PC-9 (cell line): ENCODE measurements around the gene PALD1. TPM values are rescaled to one million over a fixed set of nuclear protein-coding genes. Genes with fewer than 3 reads are reported as not detected.

ENCODE experiments used
- BruUV-seq: library from RNA; stranded (reverse); fragments of 400-500 nt; replicated peaks from 2 replicates; lab custom pipeline; 2021; lab: Mats Ljungman, UMichigan
- CTCF ChIA-PET: fragments of 300-600 bp; sonication (Branson Sonifier 250); formaldehyde crosslinking; loops from one replicate; lab custom pipeline; 2022; ENCODE audit warnings: antibody characterized with exemption; lab: Charles Lee
- POLR2A ChIA-PET: fragments of 300-600 bp; sonication (Branson Sonifier 250); formaldehyde crosslinking; loops from one replicate; lab custom pipeline; 2022; ENCODE audit warnings: antibody characterized with exemption; ENCODE audit not compliant: unreplicated experiment; lab: Charles Lee
- DNase-seq, 2 experiments: peaks; one replicate each; pipeline versions ENCODE4 v3.0.0 to v3.0.0-alpha.2; 2015 to 2022; ENCODE audit warnings: mixed read lengths in 1 of 2
- H2AFZ ChIP-seq: fragments of 200-600 bp; sonication (generic); 2 replicates; pipeline ENCODE4 v1.8.1; 2017; ENCODE audit warnings: antibody characterized with exemption
- H3F3A ChIP-seq: fragments of 200-600 bp; sonication (generic); 2 replicates; pipeline ENCODE4 v1.8.1; 2017; ENCODE audit warnings: antibody characterized with exemption, mild to moderate bottlenecking, low read depth; ENCODE audit not compliant: insufficient read depth
- H3K27ac ChIP-seq: fragments of 200-600 bp; sonication (generic); 2 replicates; pipeline ENCODE4 v1.6.1; 2016; ENCODE audit warnings: mixed run types
- H3K27me3 ChIP-seq: fragments of 200-600 bp; sonication (generic); 2 replicates; pipeline ENCODE4 v1.6.1; 2016; ENCODE audit warnings: low read depth, mixed run types; ENCODE audit not compliant: insufficient read depth
- H3K36me3 ChIP-seq: fragments of 200-600 bp; sonication (generic); 2 replicates; pipeline ENCODE4 v1.6.1; 2016; ENCODE audit warnings: low read depth, mixed run types
- H3K4me1 ChIP-seq: fragments of 200-600 bp; sonication (generic); replicated peaks from 2 replicates; pipeline ENCODE4 v1.6.1; 2016; ENCODE audit warnings: mixed run types; ENCODE audit not compliant: insufficient read depth
- H3K4me2 ChIP-seq: fragments of 200-600 bp; sonication (generic); 2 replicates; pipeline ENCODE4 v1.6.1; 2017; ENCODE audit warnings: mixed run types
- H3K4me3 ChIP-seq: fragments of 200-600 bp; sonication (generic); 2 replicates; pipeline ENCODE4 v1.6.1; 2016; ENCODE audit warnings: mixed run types
- H3K79me2 ChIP-seq: fragments of 200-600 bp; sonication (generic); 2 replicates; pipeline ENCODE4 v1.6.1; 2017; ENCODE audit warnings: low read depth, mixed run types
- H3K9me2 ChIP-seq: fragments of 200-600 bp; sonication (generic); 2 replicates; pipeline ENCODE4 v1.8.1; 2017; ENCODE audit warnings: mild to moderate bottlenecking; ENCODE audit not compliant: insufficient read depth
- H3K9me3 ChIP-seq: fragments of 200-600 bp; sonication (generic); 2 replicates; pipeline ENCODE4 v1.8.1; 2016; ENCODE audit warnings: low read depth; ENCODE audit not compliant: insufficient read depth
- H4K20me1 ChIP-seq: fragments of 200-600 bp; sonication (generic); 2 replicates; pipeline ENCODE4 v1.8.1; 2017; ENCODE audit not compliant: insufficient read depth
- EZH2 ChIP-seq: fragments of 200-600 bp; sonication (generic); IDR thresholded peaks from 2 replicates; pipeline ENCODE4 v1.8.0; 2017; ENCODE audit warnings: antibody characterized with exemption, low read depth
- intact Hi-C: fragments of 100-400 bp; cut with micrococcal nuclease; formaldehyde crosslinking; loops from one replicate; pipeline ENCODE4 v1.10.0; 2022; ENCODE audit not compliant: unreplicated experiment
- total RNA-seq: library from RNA; stranded (reverse); gene quantifications from 2 replicates; pipeline ENCODE4 v1.2.3, GENCODE V29; 2021
- TF ChIP-seq, protein P1 (sequence below): fragments of 200-600 bp; sonication (generic); conservative IDR thresholded peaks from 2 replicates; pipeline ENCODE4 v1.6.1; 2017; ENCODE audit warnings: mixed run types, antibody characterized with exemption, mild to moderate bottlenecking, moderate library complexity

Gene PALD1
- total RNA-seq, 1 experiment from 2014 or later: 5.2 TPM

DNA sequence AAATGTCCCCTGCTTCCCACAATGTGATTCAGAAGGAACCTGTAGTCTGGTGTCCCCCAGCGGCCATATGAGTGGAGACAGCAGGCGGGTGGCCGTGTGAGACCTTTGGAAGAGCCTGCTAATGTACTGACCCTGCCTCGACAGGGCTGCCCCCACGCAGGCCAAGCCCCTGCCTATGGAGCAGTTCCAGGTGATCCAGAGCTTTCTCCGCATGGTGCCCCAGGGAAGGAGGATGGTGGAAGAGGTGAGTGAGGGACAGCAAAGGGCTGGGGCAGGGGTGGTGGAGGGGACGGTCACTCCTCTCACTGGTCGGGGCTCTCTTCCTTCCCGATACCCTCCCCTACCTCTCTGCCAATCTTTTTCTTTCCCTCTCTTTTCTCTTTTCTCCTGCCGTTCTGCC, 55.7 kb downstream of the PALD1 start:
- H3K9me2 ChIP-seq: no peaks in the 10 kb centered on the region
- H4K20me1 ChIP-seq: no peaks in the 10 kb centered on the region
- no peak overlapping the region for H3K4me3 ChIP-seq
- no peak overlapping the region for H3K27ac ChIP-seq
- TF ChIP-seq, protein P1, sequence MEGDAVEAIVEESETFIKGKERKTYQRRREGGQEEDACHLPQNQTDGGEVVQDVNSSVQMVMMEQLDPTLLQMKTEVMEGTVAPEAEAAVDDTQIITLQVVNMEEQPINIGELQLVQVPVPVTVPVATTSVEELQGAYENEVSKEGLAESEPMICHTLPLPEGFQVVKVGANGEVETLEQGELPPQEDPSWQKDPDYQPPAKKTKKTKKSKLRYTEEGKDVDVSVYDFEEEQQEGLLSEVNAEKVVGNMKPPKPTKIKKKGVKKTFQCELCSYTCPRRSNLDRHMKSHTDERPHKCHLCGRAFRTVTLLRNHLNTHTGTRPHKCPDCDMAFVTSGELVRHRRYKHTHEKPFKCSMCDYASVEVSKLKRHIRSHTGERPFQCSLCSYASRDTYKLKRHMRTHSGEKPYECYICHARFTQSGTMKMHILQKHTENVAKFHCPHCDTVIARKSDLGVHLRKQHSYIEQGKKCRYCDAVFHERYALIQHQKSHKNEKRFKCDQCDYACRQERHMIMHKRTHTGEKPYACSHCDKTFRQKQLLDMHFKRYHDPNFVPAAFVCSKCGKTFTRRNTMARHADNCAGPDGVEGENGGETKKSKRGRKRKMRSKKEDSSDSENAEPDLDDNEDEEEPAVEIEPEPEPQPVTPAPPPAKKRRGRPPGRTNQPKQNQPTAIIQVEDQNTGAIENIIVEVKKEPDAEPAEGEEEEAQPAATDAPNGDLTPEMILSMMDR: no peak
- no peak for TF ChIP-seq EZH2
- no peaks in the 10 kb centered on the region for H3F3A ChIP-seq
- no peaks in the 10 kb centered on the region for H3K36me3 ChIP-seq
- H3K4me2 ChIP-seq: no peak overlapping the region
- H3K27me3 ChIP-seq: no peaks in the 10 kb centered on the region
- no peak overlapping the region for H2AFZ ChIP-seq
- ChIA-PET CTCF (no interaction called here), POLR2A (no interaction called here)
- H3K79me2 ChIP-seq: no peaks in the 10 kb centered on the region
- no peak for DNase-seq
- no peaks in the 10 kb centered on the region for H3K4me1 ChIP-seq
- intact Hi-C loops: loop anchor here (10.0 kb wide), 1 partner anchor 309 kb away; no protein-coding TSS in a partner anchor
- H3K9me3 ChIP-seq: no peaks in the 10 kb centered on the region
- no TSS peak for BruUV-seq

DNA sequence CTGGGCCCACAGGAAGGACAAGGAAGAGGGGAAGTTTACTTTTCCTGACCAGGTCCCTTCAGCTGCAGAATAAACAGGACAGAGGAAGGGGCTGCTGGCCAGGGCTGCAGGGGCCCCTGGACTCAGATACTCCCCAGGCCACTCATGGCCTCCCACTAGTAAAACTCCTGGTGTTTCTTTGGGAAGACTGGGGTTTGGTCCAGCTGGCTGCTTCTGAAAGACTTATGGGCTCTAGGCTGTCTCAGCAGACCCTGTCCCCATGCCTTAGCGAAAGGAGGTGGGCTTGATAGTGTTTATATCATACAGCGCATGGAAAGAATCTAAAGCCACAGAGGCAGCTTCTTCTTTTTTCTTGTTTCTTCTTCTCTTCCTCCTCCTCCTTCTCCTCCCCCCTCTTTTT, 56.4 kb downstream of the PALD1 start:
- no peak for DNase-seq
- Histone ChIP-seq H3K36me3 (no peaks in the 10 kb centered on the region), H3K4me1 (no peaks in the 10 kb centered on the region), H2AFZ (no peak overlapping the region), H3K79me2 (no peaks in the 10 kb centered on the region), H3K9me3 (no peaks in the 10 kb centered on the region), H3K9me2 (no peaks in the 10 kb centered on the region), H4K20me1 (no peaks in the 10 kb centered on the region), H3F3A (no peaks in the 10 kb centered on the region), H3K27me3 (no peaks in the 10 kb centered on the region), H3K27ac (no peak overlapping the region), H3K4me3 (no peak overlapping the region), H3K4me2 (no peak overlapping the region)
- BruUV-seq: no TSS peak
- ChIA-PET CTCF (no interaction called here), POLR2A (interaction anchor here (0.6 kb wide), 1 partner anchor 45 kb away, joined by 3 read pairs; no protein-coding TSS in a partner anchor)
- intact Hi-C loops: loop anchor here (5.0 to 10.0 kb wide), 2 partner anchors 58 to 310 kb away; partner anchors contain the start of gene PALD1
- TF ChIP-seq, protein P1: no peak
- no peak for TF ChIP-seq EZH2

DNA sequence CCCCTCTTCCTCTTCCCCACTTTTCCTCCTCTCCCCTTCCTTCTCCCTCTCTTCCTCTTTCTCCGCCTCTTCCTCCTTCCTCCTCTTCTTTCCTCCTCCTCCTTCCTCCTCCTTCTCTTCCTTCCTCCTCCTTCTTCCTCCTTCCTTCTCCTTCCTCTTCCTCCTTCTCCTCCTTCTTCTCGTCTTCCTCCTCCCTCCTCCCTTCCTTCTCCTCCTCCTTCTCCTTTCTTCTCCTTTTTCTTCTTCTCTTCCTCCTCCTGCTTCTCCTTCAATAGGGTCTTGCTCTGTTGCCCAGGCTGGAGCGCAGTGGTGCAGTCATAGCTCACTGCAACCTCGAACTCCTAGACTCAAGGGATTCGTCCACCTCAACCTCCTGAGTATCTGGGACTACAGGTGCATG, 56.9 kb downstream of the PALD1 start:
- ChIA-PET POLR2A (no interaction called here), CTCF (no interaction called here)
- intact Hi-C loops: loop anchor here (5.0 to 10.0 kb wide), 2 partner anchors 58 to 311 kb away; partner anchors contain the start of gene PALD1
- Histone ChIP-seq H4K20me1 (no peaks in the 10 kb centered on the region), H3K79me2 (no peaks in the 10 kb centered on the region), H3K4me2 (no peak overlapping the region), H3K27ac (no peak overlapping the region), H3K4me1 (no peaks in the 10 kb centered on the region), H3K36me3 (no peaks in the 10 kb centered on the region), H3F3A (no peaks in the 10 kb centered on the region), H3K4me3 (no peak overlapping the region), H3K27me3 (no peaks in the 10 kb centered on the region), H3K9me3 (no peaks in the 10 kb centered on the region), H3K9me2 (no peaks in the 10 kb centered on the region), H2AFZ (no peak overlapping the region)
- TF ChIP-seq, protein P1: no peak
- TF ChIP-seq EZH2: no peak
- DNase-seq: no peak
- BruUV-seq: no TSS peak
